AG04450 (cell line): ENCODE results near the gene CASK. TPM values are rescaled to one million over a fixed set of nuclear protein-coding genes. Genes with fewer than 3 reads are reported as not detected.
"Not testable (repeated sequence)": the region's sequence is repeated elsewhere in the genome, so short reads cannot be mapped to it uniquely, and the experiment has no call there.

Source experiments
- CTCF ChIA-PET: fragments of 300-600, 350-600 bp; formaldehyde crosslinking; extraction: SDS; loops from one replicate; lab custom pipeline; 2022; ENCODE audit warnings: antibody characterized with exemption, inconsistent platforms; lab: Charles Lee
- POLR2A ChIA-PET: fragments of 350-600 bp; formaldehyde crosslinking; extraction: SDS; loops from one replicate; lab custom pipeline; 2021; ENCODE audit warnings: antibody characterized with exemption, inconsistent platforms; lab: Yijun Ruan, JAX
- DNase-seq: peaks from one replicate; pipeline ENCODE4 v3.0.0-alpha.2; 2011; ENCODE audit warnings: low read depth, low spot score
- H3K27ac ChIP-seq: one replicate; pipeline ENCODE4 v1.5.1; 2012; ENCODE audit warnings: low read depth, low read length, control low read depth
- H3K27me3 ChIP-seq: one replicate; pipeline ENCODE4 v1.6.0; 2012; ENCODE audit warnings: low read length; ENCODE audit not compliant: control insufficient read depth, insufficient read depth
- H3K4me3 ChIP-seq: 2 replicates; pipeline ENCODE4 v1.5.1; 2011; ENCODE audit warnings: mild to moderate bottlenecking, low read depth, low read length, control low read depth
- H3K9me3 ChIP-seq: 2 replicates; pipeline ENCODE4 v1.5.1; 2012; ENCODE audit warnings: low read length; ENCODE audit not compliant: control insufficient read depth, insufficient read depth
- polyA plus RNA-seq: library from polyadenylated mRNA; depleted of rRNA; stranded (reverse); fragments of >200 nt; gene quantifications from 2 replicates; pipeline ENCODE4 v1.2.3, GENCODE V29; 2011
- TF ChIP-seq, protein P1 (sequence below): IDR thresholded peaks from 2 replicates; pipeline ENCODE4 v1.5.1; 2011; ENCODE audit warnings: low read depth, low read length, control low read depth, inconsistent platforms

CASK gene
- polyA plus RNA-seq, 1 experiment, result 30.0 TPM

DNA sequence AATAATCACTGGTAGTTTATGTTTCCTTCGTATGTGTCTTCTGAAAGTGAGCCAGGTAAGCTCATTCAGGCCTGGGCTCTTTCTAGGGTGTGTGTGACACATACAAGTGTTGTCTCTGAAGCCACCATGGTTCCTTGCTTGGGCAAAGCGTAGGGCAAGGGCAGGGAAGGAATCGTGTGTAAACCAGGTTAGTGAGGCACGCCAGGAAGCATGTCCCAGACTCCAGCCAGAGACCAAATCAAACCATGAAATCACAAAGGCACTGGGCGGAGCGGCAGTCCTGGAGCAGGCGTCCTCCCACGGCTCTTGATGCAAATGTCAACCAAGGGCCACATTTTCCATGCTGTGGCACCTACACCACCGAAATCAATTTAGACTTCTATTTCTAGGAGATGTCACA lies 409.2 kb downstream of the CASK start:
- ChIA-PET CTCF (no interaction called here), POLR2A (no interaction called here)
- Histone ChIP-seq H3K4me3 (no peak overlapping the region), H3K27me3 (no peaks in the 10 kb centered on the region), H3K9me3 (no peaks in the 10 kb centered on the region), H3K27ac (no peak overlapping the region)
- no peak for DNase-seq
- TF ChIP-seq, protein P1, sequence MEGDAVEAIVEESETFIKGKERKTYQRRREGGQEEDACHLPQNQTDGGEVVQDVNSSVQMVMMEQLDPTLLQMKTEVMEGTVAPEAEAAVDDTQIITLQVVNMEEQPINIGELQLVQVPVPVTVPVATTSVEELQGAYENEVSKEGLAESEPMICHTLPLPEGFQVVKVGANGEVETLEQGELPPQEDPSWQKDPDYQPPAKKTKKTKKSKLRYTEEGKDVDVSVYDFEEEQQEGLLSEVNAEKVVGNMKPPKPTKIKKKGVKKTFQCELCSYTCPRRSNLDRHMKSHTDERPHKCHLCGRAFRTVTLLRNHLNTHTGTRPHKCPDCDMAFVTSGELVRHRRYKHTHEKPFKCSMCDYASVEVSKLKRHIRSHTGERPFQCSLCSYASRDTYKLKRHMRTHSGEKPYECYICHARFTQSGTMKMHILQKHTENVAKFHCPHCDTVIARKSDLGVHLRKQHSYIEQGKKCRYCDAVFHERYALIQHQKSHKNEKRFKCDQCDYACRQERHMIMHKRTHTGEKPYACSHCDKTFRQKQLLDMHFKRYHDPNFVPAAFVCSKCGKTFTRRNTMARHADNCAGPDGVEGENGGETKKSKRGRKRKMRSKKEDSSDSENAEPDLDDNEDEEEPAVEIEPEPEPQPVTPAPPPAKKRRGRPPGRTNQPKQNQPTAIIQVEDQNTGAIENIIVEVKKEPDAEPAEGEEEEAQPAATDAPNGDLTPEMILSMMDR, result no peak

DNA sequence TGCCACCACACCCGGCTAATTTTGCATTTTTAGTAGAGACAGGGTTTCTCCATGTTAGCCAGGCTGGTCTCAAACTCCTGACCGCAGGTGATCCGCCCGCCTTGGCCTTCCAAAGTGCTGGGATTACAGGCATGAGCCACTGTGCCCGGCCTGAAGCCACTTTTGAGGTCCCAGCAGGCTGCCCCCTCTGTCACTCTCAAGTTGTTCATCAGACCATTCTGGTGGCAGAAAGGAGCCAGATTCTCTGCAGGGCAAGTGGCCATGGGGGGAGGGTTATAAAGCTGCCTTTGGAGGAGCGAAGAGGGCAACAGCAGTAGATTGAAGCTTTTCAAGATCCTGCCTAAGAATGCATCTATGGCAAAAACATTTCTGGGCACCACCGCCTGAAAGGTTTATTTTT lies 410.5 kb downstream of the CASK start:
- H3K27ac ChIP-seq, CTCF ChIA-PET, H3K9me3 ChIP-seq, DNase-seq, H3K27me3 ChIP-seq, POLR2A ChIA-PET, H3K4me3 ChIP-seq: not testable (repeated sequence)

DNA sequence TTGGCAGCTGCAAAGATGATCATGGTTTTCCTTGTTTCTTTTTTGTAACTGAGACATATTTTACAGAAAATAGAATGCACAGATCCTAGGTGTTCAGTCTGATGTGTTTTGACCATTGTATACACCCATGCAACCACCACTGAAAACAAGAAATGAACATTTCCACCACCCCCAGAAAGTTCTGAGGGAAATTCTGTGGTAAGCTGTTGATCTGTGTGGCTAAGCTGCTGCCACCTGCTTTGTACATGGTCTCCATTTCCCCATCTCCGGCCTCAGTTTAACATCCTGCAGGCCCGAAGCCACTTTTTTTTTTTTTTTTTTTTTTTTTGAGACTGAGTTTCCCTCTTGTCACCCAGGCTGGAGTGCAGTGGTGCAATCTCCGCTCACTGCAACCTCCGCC lies 411.0 kb downstream of the CASK start:
- ChIA-PET POLR2A (no interaction called here), CTCF (no interaction called here)
- Histone ChIP-seq H3K27ac (no peak overlapping the region), H3K27me3 (no peaks in the 10 kb centered on the region), H3K9me3 (no peaks in the 10 kb centered on the region), H3K4me3 (no peak overlapping the region)
- no peak for DNase-seq
- TF ChIP-seq, protein P1, result no peak

DNA sequence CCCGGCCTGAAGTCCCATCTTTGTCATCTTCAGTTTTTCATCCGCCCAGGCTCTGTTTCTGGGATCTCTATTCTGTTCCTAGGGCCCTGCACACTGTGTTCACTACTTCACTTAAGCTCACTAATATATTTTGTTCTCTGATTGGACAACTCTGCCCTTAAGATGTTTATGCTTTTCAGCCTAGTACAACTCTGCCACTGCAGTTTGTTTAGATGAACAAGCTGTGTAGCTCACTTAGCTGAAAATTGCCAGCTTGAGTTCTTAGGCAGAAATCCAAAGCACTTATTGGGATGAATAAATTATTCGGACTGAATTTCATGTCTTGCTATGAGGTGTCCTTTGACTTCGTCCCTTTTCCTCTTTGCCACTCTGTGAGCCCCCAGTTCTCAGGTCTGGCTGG lies 415.4 kb downstream of the CASK start:
- no peaks in the 10 kb centered on the region for H3K27me3 ChIP-seq
- POLR2A ChIA-PET, result no interaction called here
- no peak overlapping the region for H3K27ac ChIP-seq
- TF ChIP-seq, protein P1, result no peak
- H3K4me3 ChIP-seq, result no peak overlapping the region
- CTCF ChIA-PET, result no interaction called here
- no peak for DNase-seq
- no peaks in the 10 kb centered on the region for H3K9me3 ChIP-seq

DNA sequence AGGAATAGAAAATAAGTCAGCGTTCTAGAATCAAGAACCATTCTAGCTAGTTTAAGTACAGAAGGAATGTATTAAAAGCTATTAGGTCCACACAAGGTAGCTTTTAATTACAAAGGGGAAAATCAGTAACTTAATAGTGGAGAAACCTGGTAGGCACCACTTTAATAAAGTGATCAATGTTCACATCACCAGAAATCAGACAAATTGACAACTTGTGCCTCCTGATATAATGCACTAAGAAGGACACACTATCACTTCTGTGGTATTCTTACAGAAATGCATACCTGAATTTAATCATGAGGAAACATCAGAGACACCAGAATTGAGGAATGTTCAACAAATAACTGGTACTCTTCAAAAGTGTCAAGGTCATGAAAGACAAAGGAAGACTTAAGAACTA lies 421.4 kb downstream of the CASK start:
- ChIA-PET POLR2A (no interaction called here), CTCF (no interaction called here)
- Histone ChIP-seq H3K4me3 (no peak overlapping the region), H3K9me3 (no peaks in the 10 kb centered on the region), H3K27me3 (no peaks in the 10 kb centered on the region), H3K27ac (no peak overlapping the region)
- TF ChIP-seq, protein P1, result no peak
- DNase-seq, result no peak

DNA sequence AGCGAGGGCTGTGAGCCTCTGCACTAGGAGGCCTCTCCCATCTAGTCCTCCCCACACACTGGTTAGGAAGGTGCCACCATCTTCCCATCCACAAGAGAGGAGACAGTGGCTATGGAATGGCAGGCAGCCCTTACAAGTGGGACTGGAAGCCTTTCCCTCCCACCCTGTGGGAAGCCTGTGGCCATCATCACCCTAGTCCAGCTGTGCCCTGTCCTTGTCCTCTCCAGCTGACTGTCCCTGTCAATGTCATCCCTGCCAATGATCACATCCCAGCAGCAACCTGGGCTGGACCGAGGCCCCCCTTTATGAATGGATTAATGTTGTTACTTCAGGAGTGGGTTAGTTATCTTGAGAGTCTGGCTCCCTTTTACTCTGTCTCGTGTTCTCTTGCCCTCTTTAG lies 423.4 kb downstream of the CASK start:
- TF ChIP-seq, protein P1, result no peak
- Histone ChIP-seq H3K27me3 (no peaks in the 10 kb centered on the region), H3K27ac (no peak overlapping the region), H3K4me3 (no peak overlapping the region), H3K9me3 (no peaks in the 10 kb centered on the region)
- ChIA-PET CTCF (no interaction called here), POLR2A (no interaction called here)
- DNase-seq, result no peak
